ENCODE results near the gene RARRES2.

Gene RARRES2

GRCh38 chr7:150361807-150362621 is 20.6 kb upstream of the RARRES2 start:
- no peak for DNase-seq (ENCODE audit: low spot score)

GRCh38 chr7:150361402-150361801 is 20.0 kb upstream of the RARRES2 start:
- no peak for DNase-seq (ENCODE audit: low spot score)

GRCh38 chr7:150360363-150361058 is 19.1 kb upstream of the RARRES2 start:
- DNase-seq (ENCODE audit: low spot score) = no peak

- no peak for DNase-seq (ENCODE audit: low spot score)
These were observed 18.4 kb upstream of the RARRES2 start for GRCh38 chr7:150359622-150360362.

- no peak for DNase-seq (ENCODE audit: low spot score)
These were observed 17.7 kb upstream of the RARRES2 start for GRCh38 chr7:150358988-150359621.

- no peak for DNase-seq (ENCODE audit: low spot score)
These were observed 17.0 kb upstream of the RARRES2 start for GRCh38 chr7:150358433-150358832.

DNA sequence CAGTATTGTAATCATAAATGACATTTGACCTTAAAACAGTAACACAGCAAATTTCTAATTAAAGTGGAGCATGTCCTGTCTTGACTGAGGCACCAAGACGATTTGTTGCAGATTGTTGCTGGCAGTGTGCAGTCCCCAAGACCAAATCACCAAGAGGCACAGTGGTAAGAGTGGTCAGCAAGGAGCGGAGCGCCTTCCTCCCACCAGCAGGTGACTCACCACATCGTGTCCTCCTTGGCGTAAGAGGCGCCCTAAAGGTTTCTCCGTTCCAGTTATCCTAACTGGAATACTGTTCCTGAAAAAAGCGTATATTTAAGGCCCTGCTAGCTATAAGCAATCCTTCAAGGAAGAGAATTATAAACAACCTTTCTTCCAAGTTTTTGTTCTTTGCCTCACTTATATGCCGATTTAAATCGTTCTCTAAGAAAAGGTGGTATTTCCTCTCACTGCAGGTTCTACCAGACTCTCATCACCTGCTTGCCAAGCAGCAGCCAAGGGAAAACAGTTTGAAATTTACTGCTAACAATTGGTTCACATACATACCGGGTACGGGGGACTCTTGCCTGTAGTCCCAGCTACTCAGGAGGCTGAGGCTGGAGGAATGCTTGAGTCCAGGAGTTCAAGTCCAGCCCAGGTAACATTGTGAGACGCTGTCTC is 16.5 kb upstream of the RARRES2 start:
- no peak for DNase-seq (ENCODE audit: low spot score)

- no peak for DNase-seq (ENCODE audit: low spot score)
These were observed 15.8 kb upstream of the RARRES2 start for GRCh38 chr7:150357270-150357669.

GRCh38 chr7:150356265-150356897 is 15.0 kb upstream of the RARRES2 start:
- no peak for DNase-seq (ENCODE audit: low spot score)

DNA sequence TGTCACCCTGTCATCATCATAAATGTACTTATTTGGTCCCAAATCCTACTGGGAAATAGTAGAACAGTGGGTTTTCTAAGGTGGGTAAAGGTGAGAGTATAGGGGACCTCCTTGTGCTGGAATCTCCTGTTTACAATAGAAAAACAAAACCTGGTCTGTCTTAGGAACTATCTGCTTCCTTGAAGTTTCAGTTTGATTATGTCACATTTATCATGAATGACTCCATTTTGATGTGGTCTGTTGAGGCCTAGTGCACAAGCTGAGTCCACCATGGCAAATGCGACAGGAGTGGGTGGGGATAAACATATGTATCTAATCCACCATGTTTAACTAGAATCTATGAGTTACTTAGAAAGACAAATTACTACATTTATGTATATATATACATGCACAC is 14.2 kb upstream of the RARRES2 start:
- no peak for DNase-seq (ENCODE audit: low spot score)

GRCh38 chr7:150351587-150352194 is 10.3 kb upstream of the RARRES2 start:
- DNase-seq (ENCODE audit: low spot score) = no peak

- DNase-seq (ENCODE audit: low spot score) = no peak
These were observed 5.5 kb upstream of the RARRES2 start for GRCh38 chr7:150346922-150347321.

DNA sequence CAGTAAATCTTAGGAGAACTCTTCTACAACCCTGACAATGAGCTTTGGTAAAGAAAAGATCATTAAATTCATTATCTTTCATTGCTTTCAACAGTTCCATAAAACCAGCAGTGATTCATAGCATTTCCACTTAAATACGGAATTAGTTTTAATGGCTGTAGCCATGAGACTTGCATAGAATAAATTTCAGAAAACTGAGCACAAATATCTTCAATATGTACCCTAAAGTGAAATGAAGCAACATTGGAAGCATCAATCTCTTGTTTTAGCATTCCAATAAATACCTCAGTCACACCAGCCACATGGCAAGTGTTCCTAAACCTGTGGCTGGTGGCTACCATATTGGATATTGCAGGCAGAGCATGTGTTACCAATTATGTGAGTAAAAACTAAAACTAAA is 3.6 kb upstream of the RARRES2 start:
- DNase-seq (ENCODE audit: low spot score) = no peak

GRCh38 chr7:150344299-150344698 is 2.9 kb upstream of the RARRES2 start:
- no peak for DNase-seq (ENCODE audit: low spot score)

DNA sequence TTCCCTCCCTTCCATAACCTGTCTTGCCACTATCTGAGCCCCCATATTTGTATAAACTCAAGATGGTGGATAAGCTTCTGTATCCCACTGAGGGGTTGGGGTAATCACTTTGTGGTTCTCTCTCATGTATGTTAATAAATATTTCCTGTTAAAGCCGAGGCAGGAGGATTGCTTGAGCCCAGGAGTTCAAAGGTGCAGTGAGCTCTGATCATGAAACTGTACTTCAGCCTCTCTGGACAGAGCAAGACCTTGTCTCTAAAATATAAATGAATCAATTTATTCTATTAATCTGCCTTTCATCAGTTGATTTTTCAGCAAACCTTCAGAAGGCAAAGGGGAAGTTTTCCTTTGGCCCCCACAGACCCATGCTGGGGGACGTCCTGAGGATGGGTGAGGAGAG is 1.8 kb upstream of the RARRES2 start:
- DNase-seq (ENCODE audit: low spot score) = no peak

GRCh38 chr7:150342121-150342408 is 636 bp upstream of the RARRES2 start:
- DNase-seq (ENCODE audit: low spot score) = no peak

DNA sequence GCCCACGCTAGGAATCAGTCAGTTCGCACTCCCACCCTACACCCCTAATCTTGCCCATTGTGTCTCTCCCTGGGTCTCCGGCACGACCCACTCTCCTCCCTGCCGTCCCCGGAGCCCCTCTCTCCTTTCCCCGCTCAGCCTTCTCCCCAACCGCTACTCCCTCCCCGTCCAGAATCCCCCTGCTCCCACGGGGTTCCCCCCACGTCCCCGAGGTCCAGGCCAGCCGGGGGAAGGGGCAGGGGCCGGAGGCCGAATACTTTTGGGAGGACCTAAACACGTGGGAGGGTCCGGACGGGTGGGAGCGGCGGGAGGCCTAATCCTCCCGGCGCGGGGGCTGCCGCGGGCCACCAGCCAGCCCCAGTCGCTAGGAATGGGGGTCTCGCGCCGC is 560 bp downstream of the RARRES2 start:
- DNase-seq (ENCODE audit: low spot score) = no peak

DNA sequence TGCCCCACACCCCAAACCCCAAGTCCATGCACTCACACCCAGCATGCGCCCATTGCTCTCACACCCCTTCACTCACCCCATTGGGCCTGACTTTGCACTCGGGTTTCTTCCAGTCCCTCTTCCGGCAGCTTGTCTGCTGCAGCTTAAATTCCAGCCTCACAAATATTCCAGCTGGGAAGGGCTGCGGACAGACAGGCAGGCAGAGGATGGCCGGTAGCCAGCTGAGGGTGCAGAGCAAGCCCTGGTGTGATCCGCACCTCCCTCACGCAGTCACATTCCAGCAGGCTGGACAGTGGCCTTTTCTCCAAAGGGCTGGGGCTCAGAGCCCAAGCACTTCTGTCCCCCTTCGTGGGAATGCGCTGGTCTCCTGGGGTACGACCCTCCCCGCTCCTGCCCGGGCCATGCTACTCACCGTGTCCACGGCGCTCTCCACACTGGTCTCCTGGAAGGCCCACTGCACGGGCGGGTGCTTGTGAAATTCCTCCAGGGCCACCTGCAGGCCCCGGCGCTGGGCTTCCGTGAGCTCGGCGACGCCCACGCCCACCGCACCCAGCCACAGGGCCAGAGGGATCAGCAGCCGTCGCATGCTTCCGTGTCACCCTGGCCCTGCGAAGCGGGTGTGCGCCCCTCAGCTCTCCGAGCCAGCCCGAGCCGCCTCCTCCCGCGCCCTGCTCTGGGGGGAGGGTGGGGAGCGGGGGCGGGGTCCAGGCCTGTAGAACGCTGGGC is 1.2 kb downstream of the RARRES2 start:
- no peak for DNase-seq (ENCODE audit: low spot score)

DNA sequence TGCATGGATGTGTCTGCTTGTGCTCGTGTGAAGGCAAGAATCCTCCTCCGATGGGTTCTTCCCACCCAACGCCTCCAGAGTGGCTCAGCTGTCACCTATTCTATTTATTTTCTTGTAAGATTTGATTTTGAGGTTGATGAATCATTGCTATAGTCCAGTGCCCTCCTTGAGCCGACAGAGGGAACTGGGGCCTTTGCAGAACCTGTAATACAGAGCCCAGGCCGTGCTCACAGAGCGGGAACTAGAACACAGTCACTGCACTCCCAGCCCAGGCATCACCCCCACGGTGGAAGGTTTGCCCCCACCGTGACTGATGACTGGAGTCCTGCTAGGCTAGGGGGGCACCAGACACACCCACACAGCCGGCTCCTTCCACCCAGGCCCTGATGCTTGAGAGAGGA is 2.0 kb downstream of the RARRES2 start:
- no peak for DNase-seq (ENCODE audit: low spot score)

GRCh38 chr7:150338166-150338829 is 3.1 kb downstream of the RARRES2 start:
- DNase-seq (ENCODE audit: low spot score) = no peak
